ENCODE results near the gene PPARA.

PPARA gene

GRCh38 chr22:46212195-46212594 lies 61.9 kb downstream of the PPARA start:
- Histone ChIP-seq H3K4me1 (ENCODE audit: control insufficient read depth, insufficient read depth, low read length) (no peaks in the 10 kb centered on the region), H3K36me3 (ENCODE audit: control insufficient read depth, insufficient read depth, low read length, severe bottlenecking) (peaks cover 78% of the 10 kb centered on the region)

DNA sequence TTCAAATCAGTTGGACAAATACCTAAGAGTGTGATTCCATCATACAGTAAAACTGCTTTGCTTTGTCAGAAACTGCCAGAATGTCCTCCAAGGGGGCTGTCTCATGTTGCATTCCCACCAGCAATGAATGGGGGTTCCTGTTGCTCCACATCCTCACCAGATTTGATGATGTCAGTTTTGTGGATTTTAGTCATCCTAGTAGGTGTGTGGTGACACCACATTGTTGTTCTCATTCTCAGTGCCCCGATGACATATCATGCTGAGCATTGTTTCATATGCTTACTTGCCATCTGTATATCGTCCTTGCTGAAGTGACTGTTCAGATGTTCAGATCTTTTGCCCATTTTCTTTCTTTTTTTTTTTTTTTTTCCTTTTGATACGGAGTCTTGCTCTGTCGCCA lies 62.7 kb downstream of the PPARA start:
- peaks cover 79% of the 10 kb centered on the region for H3K36me3 ChIP-seq (ENCODE audit: control insufficient read depth, insufficient read depth, low read length, severe bottlenecking)
- H3K4me1 ChIP-seq (ENCODE audit: control insufficient read depth, insufficient read depth, low read length): no peaks in the 10 kb centered on the region
- peaks cover 14% of the 10 kb centered on the region for H3K9me3 ChIP-seq (ENCODE audit: control insufficient read depth, low read length)
- no peaks in the 10 kb centered on the region for H3K27me3 ChIP-seq (replicated peaks; ENCODE audit: control insufficient read depth, insufficient read depth, low read length)
- no peak overlapping the region for H3K9ac ChIP-seq (ENCODE audit: low read length)
- no peak overlapping the region for H3K4me3 ChIP-seq (ENCODE audit: low read length)
- DNase-seq (ENCODE audit: low read depth): no peak

More at GRCh38 chr22:46212195-46212594, 61.9 kb downstream of the PPARA start:
- H3K4me3 ChIP-seq (ENCODE audit: low read length): no peak overlapping the region
- H3K9me3 ChIP-seq (ENCODE audit: control insufficient read depth, low read length): peaks cover 14% of the 10 kb centered on the region
- H3K9ac ChIP-seq (ENCODE audit: low read length): no peak overlapping the region
- DNase-seq (ENCODE audit: low read depth): no peak
- H3K27me3 ChIP-seq (replicated peaks; ENCODE audit: control insufficient read depth, insufficient read depth, low read length): no peaks in the 10 kb centered on the region

DNA sequence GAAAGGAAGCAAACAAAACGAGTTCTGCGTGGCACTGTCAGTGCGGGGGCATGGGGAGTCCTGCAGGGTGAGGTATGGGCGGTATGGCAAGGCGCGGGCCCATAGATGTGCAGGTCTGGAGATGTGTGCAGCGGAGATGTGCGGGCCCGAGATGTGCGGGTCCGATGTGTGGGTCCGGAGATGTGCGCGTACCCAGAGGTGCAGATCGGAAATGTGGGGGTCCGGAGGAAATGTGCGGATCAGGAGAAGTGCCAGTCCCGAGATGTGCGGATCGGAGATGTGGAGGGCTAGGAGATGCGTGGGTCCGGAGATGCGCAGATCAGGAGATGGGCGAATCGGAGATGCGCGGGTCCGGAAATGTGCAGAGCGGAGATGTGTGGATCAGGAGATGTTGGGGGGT lies 63.8 kb downstream of the PPARA start:
- H3K4me3 ChIP-seq (ENCODE audit: low read length): no peak overlapping the region
- H3K27me3 ChIP-seq (replicated peaks; ENCODE audit: control insufficient read depth, insufficient read depth, low read length): no peaks in the 10 kb centered on the region
- no peak for DNase-seq (ENCODE audit: low read depth)
- H3K36me3 ChIP-seq (ENCODE audit: control insufficient read depth, insufficient read depth, low read length, severe bottlenecking): peaks cover 77% of the 10 kb centered on the region
- no peaks in the 10 kb centered on the region for H3K4me1 ChIP-seq (ENCODE audit: control insufficient read depth, insufficient read depth, low read length)
- H3K9ac ChIP-seq (ENCODE audit: low read length): no peak overlapping the region
- peaks cover 8% of the 10 kb centered on the region for H3K9me3 ChIP-seq (ENCODE audit: control insufficient read depth, low read length)

GRCh38 chr22:46214616-46215015 lies 64.3 kb downstream of the PPARA start:
- no peak for DNase-seq (ENCODE audit: low read depth)
- H3K4me3 ChIP-seq (ENCODE audit: low read length): no peak overlapping the region
- H3K4me1 ChIP-seq (ENCODE audit: control insufficient read depth, insufficient read depth, low read length): no peaks in the 10 kb centered on the region
- no peak overlapping the region for H3K9ac ChIP-seq (ENCODE audit: low read length)
- peaks cover 3% of the 10 kb centered on the region for H3K9me3 ChIP-seq (ENCODE audit: control insufficient read depth, low read length)
- H3K36me3 ChIP-seq (ENCODE audit: control insufficient read depth, insufficient read depth, low read length, severe bottlenecking): peaks cover 77% of the 10 kb centered on the region
- H3K27me3 ChIP-seq (replicated peaks; ENCODE audit: control insufficient read depth, insufficient read depth, low read length): no peaks in the 10 kb centered on the region

GRCh38 chr22:46219636-46220035 lies 69.3 kb downstream of the PPARA start:
- Histone ChIP-seq H3K4me3 (ENCODE audit: low read length) (no peak overlapping the region), H3K36me3 (ENCODE audit: control insufficient read depth, insufficient read depth, low read length, severe bottlenecking) (peaks cover 83% of the 10 kb centered on the region), H3K9me3 (ENCODE audit: control insufficient read depth, low read length) (no peaks in the 10 kb centered on the region), H3K4me1 (ENCODE audit: control insufficient read depth, insufficient read depth, low read length) (no peaks in the 10 kb centered on the region), H3K9ac (ENCODE audit: low read length) (no peak overlapping the region), H3K27me3 (replicated peaks; ENCODE audit: control insufficient read depth, insufficient read depth, low read length) (no peaks in the 10 kb centered on the region)
- DNase-seq (ENCODE audit: low read depth): no peak

DNA sequence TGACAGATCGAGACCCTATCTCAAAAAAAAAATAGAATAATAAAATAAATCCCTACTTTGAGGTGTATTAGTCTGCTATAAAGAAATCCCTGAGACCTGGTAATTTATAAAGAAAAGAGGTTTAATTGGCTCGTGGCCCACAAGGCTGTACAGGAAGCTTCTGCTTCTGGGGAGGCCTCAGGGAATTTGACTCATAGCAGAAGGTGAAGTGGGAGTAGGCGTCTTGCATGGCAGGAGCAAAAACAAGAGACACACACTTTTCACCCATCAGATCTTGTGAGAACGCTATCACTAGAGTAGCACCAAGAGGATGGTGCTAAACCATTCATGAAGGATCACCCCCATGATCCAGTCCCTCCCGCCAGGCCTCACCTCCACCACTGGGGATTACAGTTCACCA lies 70.6 kb downstream of the PPARA start:
- Histone ChIP-seq H3K4me3 (ENCODE audit: low read length) (no peak overlapping the region), H3K36me3 (ENCODE audit: control insufficient read depth, insufficient read depth, low read length, severe bottlenecking) (peaks cover 83% of the 10 kb centered on the region), H3K9ac (ENCODE audit: low read length) (no peak overlapping the region), H3K27me3 (replicated peaks; ENCODE audit: control insufficient read depth, insufficient read depth, low read length) (no peaks in the 10 kb centered on the region), H3K4me1 (ENCODE audit: control insufficient read depth, insufficient read depth, low read length) (no peaks in the 10 kb centered on the region), H3K9me3 (ENCODE audit: control insufficient read depth, low read length) (no peaks in the 10 kb centered on the region)
- DNase-seq (ENCODE audit: low read depth): no peak

DNA sequence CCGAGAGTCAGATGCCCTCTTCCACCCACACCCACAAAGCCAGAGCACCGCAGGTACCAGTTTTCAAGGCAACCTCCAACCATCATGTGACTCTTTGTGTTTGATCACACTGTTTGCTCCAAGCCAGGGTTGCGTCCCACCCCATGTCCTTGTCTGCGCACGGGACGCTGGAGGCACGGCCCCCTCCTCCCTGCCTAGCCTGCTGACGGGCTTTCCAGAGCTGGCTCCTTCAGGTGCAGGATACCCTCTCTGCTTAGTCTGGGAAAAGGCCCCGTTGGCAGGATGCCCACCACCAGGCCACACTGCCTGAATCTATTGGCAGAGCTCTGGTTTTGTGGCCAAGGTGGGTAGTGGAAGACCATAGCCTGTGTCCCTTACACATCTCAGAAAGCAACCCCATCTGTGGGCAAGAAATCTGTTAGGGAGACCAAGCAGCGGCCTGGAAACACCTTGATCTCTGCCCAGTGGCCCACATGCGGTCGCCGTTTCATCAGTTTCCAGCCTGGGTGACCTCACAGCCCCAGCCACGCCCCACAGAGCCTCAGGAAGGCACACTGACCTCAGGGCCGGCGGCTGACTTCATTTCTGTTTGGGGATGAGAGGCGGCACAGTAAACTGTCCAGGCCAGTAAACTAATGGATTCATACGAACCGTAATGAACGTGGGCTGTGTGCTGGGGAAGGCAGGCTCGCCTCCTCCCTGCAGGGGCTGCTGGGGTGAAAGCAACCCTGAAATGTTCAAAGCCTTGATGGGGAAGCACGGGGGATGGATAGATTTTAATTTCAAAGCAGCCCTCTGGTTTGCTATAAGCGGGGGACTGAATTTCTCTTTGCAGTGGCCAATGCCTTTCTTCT lies 73.9 kb downstream of the PPARA start:
- peaks cover 4% of the 10 kb centered on the region for H3K4me1 ChIP-seq (ENCODE audit: control insufficient read depth, insufficient read depth, low read length)
- no peak overlapping the region for H3K4me3 ChIP-seq (ENCODE audit: low read length)
- no peaks in the 10 kb centered on the region for H3K9me3 ChIP-seq (ENCODE audit: control insufficient read depth, low read length)
- H3K36me3 ChIP-seq (ENCODE audit: control insufficient read depth, insufficient read depth, low read length, severe bottlenecking): peaks cover 56% of the 10 kb centered on the region
- no peaks in the 10 kb centered on the region for H3K27me3 ChIP-seq (replicated peaks; ENCODE audit: control insufficient read depth, insufficient read depth, low read length)
- no peak for DNase-seq (ENCODE audit: low read depth)
- no peak overlapping the region for H3K9ac ChIP-seq (ENCODE audit: low read length)

DNA sequence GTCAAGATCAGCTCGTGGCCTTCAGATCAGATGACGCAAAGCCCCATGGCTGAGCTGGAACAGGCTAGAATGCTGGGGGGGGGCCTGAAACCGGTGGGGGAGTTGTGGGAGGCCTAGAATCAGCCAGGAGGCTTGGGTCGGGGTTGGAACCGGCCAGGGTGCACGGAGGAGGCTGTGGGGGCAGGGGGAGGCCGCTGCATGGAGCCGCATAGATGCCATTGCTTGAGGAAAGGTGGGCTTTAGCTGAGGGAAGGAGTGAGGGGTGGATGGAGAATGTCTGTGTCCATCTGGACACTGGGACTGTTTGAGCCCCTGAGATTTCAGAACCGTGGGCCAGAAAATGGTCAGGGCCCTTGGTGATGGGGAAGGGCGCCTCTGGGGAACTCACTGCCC lies 74.6 kb downstream of the PPARA start:
- Histone ChIP-seq H3K9ac (ENCODE audit: low read length) (no peak overlapping the region), H3K27me3 (replicated peaks; ENCODE audit: control insufficient read depth, insufficient read depth, low read length) (no peaks in the 10 kb centered on the region), H3K9me3 (ENCODE audit: control insufficient read depth, low read length) (no peaks in the 10 kb centered on the region), H3K4me3 (ENCODE audit: low read length) (no peak overlapping the region), H3K4me1 (ENCODE audit: control insufficient read depth, insufficient read depth, low read length) (peaks cover 10% of the 10 kb centered on the region), H3K36me3 (ENCODE audit: control insufficient read depth, insufficient read depth, low read length, severe bottlenecking) (peaks cover 50% of the 10 kb centered on the region)
- DNase-seq (ENCODE audit: low read depth): no peak

DNA sequence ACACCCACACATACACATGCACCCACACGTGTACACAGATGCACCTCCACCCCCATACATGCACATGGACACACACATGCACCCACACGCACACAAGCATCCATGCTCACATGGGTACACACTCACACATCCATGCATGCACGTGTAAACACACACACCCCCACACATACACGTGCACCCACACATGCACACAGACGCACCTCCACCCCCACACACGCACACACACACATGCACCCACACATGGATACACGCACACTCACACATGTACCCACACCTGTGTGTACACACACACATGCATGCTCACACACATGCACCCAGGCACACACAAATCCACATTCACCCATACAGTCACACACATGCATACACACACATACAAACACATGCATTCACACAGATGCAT lies 75.3 kb downstream of the PPARA start:
- Histone ChIP-seq H3K9me3 (ENCODE audit: control insufficient read depth, low read length) (no peaks in the 10 kb centered on the region), H3K4me1 (ENCODE audit: control insufficient read depth, insufficient read depth, low read length) (peaks cover 10% of the 10 kb centered on the region), H3K27me3 (replicated peaks; ENCODE audit: control insufficient read depth, insufficient read depth, low read length) (no peaks in the 10 kb centered on the region), H3K4me3 (ENCODE audit: low read length) (no peak overlapping the region), H3K9ac (ENCODE audit: low read length) (no peak overlapping the region), H3K36me3 (ENCODE audit: control insufficient read depth, insufficient read depth, low read length, severe bottlenecking) (peaks cover 42% of the 10 kb centered on the region)
- DNase-seq (ENCODE audit: low read depth): no peak

DNA sequence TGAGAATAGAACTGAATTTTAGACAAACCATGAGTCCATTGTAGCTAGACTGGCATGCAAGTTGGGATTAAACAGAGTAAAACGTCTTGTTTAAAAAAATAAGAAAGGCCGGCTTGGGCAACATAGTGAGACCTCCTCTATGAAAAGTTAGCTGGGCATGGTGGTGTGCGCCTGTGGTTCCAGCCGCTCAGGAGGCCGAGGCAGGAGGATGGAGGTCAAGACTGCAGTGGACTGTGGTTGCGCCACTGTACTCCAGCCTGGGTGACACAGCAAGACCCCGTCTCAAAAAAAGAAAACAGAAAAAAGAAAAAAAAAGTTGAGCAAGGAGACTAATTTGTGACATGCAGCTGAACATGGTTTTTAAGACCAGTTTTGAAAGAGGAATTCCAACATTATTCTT lies 76.3 kb downstream of the PPARA start:
- no peaks in the 10 kb centered on the region for H3K9me3 ChIP-seq (ENCODE audit: control insufficient read depth, low read length)
- H3K27me3 ChIP-seq (replicated peaks; ENCODE audit: control insufficient read depth, insufficient read depth, low read length): no peaks in the 10 kb centered on the region
- DNase-seq (ENCODE audit: low read depth): no peak
- H3K9ac ChIP-seq (ENCODE audit: low read length): no peak overlapping the region
- H3K36me3 ChIP-seq (ENCODE audit: control insufficient read depth, insufficient read depth, low read length, severe bottlenecking): peaks cover 35% of the 10 kb centered on the region
- no peak overlapping the region for H3K4me3 ChIP-seq (ENCODE audit: low read length)
- H3K4me1 ChIP-seq (ENCODE audit: control insufficient read depth, insufficient read depth, low read length): peaks cover 10% of the 10 kb centered on the region

DNA sequence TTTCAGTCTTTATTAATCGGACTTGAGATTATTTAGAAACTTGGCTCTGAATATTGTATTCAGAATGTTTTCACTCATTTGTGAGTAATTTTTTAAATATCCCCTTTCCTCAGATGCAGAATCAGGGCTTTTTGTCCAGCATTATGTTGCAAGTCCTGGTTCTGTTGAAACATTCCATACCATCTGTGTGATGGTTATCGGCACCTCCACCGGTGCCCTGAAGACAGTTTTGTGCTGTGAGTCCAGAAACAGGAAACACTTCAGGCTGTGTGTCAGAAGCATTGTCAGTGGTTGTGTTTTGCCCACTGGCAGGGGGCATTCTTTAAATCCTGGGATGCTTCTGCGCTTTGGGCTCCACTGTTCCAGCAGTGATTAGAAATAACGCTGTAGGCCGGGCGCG lies 79.4 kb downstream of the PPARA start:
- Histone ChIP-seq H3K9me3 (ENCODE audit: control insufficient read depth, low read length) (no peaks in the 10 kb centered on the region), H3K4me1 (ENCODE audit: control insufficient read depth, insufficient read depth, low read length) (peaks cover 10% of the 10 kb centered on the region), H3K36me3 (ENCODE audit: control insufficient read depth, insufficient read depth, low read length, severe bottlenecking) (peaks cover 20% of the 10 kb centered on the region), H3K9ac (ENCODE audit: low read length) (no peak overlapping the region), H3K27me3 (replicated peaks; ENCODE audit: control insufficient read depth, insufficient read depth, low read length) (no peaks in the 10 kb centered on the region), H3K4me3 (ENCODE audit: low read length) (no peak overlapping the region)
- DNase-seq (ENCODE audit: low read depth): peak; percentile 79
